HG03097 (cell line): ENCODE measurements around the gene TCEA3.

Experiments used
- ATAC-seq: cut with Tn5 transposase; IDR thresholded peaks from one replicate; pipeline ENCODE4 v1.9.1; 2021; ENCODE audit not compliant: unreplicated experiment, low FRiP score

Gene TCEA3

GRCh38 chr1:23422241-23422877, 2.2 kb downstream of the TCEA3 start:
- no peak for ATAC-seq

GRCh38 chr1:23421753-23422240, 2.8 kb downstream of the TCEA3 start:
- no peak for ATAC-seq

- no peak for ATAC-seq
Measured at GRCh38 chr1:23421343-23421742, 3.2 kb downstream of the TCEA3 start.

GRCh38 chr1:23420778-23421177, 3.8 kb downstream of the TCEA3 start:
- ATAC-seq: no peak

- ATAC-seq: no peak
Measured at GRCh38 chr1:23419180-23419579, 5.4 kb downstream of the TCEA3 start.

GRCh38 chr1:23417570-23417969, 7.0 kb downstream of the TCEA3 start:
- no peak for ATAC-seq

- ATAC-seq: no peak
Measured at GRCh38 chr1:23416964-23417363, 7.6 kb downstream of the TCEA3 start.

- no peak for ATAC-seq
Measured at GRCh38 chr1:23408797-23409290, 15.7 kb downstream of the TCEA3 start.

- no peak for ATAC-seq
Measured at GRCh38 chr1:23407016-23407630, 17.4 kb downstream of the TCEA3 start.

- no peak for ATAC-seq
Measured at GRCh38 chr1:23405946-23406345, 18.6 kb downstream of the TCEA3 start.

GRCh38 chr1:23403735-23404486, 20.6 kb downstream of the TCEA3 start:
- ATAC-seq: no peak

- no peak for ATAC-seq
Measured at GRCh38 chr1:23403355-23403734, 21.2 kb downstream of the TCEA3 start.

GRCh38 chr1:23403038-23403336, 21.6 kb downstream of the TCEA3 start:
- ATAC-seq: no peak

- ATAC-seq: no peak
Measured at GRCh38 chr1:23402286-23403037, 22.1 kb downstream of the TCEA3 start.

- ATAC-seq: no peak
Measured at GRCh38 chr1:23401313-23401712, 23.2 kb downstream of the TCEA3 start.

GRCh38 chr1:23400324-23401114, 24.0 kb downstream of the TCEA3 start:
- ATAC-seq: no peak

GRCh38 chr1:23399229-23399628, 25.3 kb downstream of the TCEA3 start:
- ATAC-seq: no peak

- no peak for ATAC-seq
Measured at GRCh38 chr1:23397908-23398307, 26.6 kb downstream of the TCEA3 start.

GRCh38 chr1:23396380-23396779, 28.2 kb downstream of the TCEA3 start:
- no peak for ATAC-seq

- no peak for ATAC-seq
Measured at GRCh38 chr1:23395849-23396248, 28.7 kb downstream of the TCEA3 start.
